Testis (tissue), 2 donors: ENCODE data around the gene CLCN3.

Experiments used
- CTCF ChIP-seq, 3 experiments: fragments of 450-650 bp in 2 of 3; fragments of 200-600 bp in 1 of 3; sonication (generic) in 1 of 3; IDR thresholded peaks; one replicate each; pipeline ENCODE4 v1.5.1; 2016 to 2019; ENCODE audit warnings: antibody characterized with exemption in 3 of 3, mild to moderate bottlenecking in 2 of 3, moderate library complexity in 1 of 3
- POLR2A ChIP-seq: fragments of 450-650 bp; IDR thresholded peaks from one replicate; pipeline ENCODE4 v1.6.1; 2017; ENCODE audit warnings: antibody characterized with exemption, mild to moderate bottlenecking, moderate library complexity

DNA sequence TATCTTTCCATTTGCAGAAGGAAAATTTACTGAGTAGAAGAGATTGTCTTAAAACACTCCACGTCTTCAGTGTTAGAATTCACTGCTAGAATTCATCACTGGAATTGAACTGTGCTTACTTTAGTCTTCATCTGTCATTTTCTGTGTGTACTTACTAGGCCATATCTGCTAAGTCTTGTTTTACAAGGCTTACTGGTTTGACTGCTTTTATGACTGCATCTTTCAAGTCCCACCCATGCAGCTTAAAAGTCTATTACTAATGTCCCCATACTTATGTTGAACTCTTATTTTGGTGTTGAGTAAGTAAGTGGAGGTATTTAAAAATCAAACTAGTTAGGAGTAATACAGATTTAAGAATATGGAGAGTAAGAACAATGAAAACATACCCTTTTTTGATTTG lies 14.6 kb downstream of the CLCN3 start:
- TF ChIP-seq CTCF (IDR thresholded peaks at IDR 0.05) (no peak), POLR2A (no peak)
